ENCODE data around the gene PIK3C3. TPM values are rescaled to one million over a fixed set of nuclear protein-coding genes. Genes with fewer than 3 reads are reported as not detected.

Gene PIK3C3
- polyA plus RNA-seq, 1 experiment = 77.5 TPM

DNA sequence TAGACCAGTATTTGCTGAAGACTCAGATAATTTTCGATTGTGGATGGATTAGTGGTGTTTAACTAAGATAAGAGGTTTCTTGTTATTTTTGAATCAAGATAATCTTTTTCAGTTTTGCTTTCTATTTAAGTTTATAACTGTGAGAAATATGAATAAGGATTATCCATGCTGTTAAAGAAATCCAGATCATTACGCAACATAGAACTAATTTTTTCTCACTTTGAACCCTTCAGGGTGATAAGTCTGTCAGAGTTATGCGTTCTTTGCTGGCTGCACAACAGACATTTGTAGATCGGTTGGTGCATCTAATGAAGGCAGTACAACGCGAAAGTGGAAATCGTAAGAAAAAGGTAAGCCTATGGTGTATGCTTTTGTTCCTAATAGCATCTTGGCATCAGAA is 74.1 kb downstream of the PIK3C3 start:
- CTCF ChIA-PET = interaction anchor here (0.7 to 5.3 kb wide), 17 partner anchors 11 to 88 kb away, joined by 3 to 166 read pairs (median 9); no protein-coding TSS in a partner anchor
- POLR2A ChIA-PET = no interaction called here
- TF ChIP-seq, protein P1, sequence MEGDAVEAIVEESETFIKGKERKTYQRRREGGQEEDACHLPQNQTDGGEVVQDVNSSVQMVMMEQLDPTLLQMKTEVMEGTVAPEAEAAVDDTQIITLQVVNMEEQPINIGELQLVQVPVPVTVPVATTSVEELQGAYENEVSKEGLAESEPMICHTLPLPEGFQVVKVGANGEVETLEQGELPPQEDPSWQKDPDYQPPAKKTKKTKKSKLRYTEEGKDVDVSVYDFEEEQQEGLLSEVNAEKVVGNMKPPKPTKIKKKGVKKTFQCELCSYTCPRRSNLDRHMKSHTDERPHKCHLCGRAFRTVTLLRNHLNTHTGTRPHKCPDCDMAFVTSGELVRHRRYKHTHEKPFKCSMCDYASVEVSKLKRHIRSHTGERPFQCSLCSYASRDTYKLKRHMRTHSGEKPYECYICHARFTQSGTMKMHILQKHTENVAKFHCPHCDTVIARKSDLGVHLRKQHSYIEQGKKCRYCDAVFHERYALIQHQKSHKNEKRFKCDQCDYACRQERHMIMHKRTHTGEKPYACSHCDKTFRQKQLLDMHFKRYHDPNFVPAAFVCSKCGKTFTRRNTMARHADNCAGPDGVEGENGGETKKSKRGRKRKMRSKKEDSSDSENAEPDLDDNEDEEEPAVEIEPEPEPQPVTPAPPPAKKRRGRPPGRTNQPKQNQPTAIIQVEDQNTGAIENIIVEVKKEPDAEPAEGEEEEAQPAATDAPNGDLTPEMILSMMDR (IDR thresholded peaks at IDR 0.05; ENCODE audit: low read depth, low read length) = no peak
- Histone ChIP-seq H3K9me3 (ENCODE audit: control insufficient read depth, insufficient read depth, low read length) (no peaks in the 10 kb centered on the region), H3K27ac (ENCODE audit: low read depth, low read length) (no peak overlapping the region), H3K27me3 (ENCODE audit: control insufficient read depth, insufficient read depth, low read length) (no peaks in the 10 kb centered on the region), H3K4me3 (ENCODE audit: low read depth, low read length) (no peak overlapping the region)
- DNase-seq (ENCODE audit: low read depth, low spot score) = no peak

DNA sequence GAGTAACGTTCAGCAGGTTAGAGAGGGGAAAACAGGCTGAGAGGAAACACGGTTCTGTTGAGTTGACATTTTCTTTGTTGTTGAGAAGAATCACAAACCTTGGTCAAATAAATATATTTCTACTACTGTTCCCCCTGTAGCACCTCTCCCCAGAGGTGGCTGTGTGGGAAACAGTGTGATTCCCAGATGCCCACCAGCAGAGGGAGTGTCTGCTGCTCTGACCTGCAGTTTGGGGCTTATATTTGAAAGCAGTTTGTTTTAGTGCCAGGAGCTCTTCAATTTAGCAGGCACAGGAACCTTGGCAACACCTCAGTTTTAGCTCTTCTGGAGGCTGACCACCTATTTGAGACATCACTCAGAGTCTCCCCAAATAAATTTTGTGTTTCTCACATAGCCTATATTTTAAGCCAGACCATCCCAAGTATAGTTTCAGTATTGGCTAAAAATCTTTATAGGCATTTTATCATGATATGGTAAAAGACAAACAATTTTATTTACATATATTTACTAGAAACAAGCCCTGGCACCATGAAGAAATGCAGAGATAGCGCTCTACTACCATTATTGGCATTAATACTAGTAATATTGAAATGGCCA is 75.7 kb downstream of the PIK3C3 start:
- H3K4me3 ChIP-seq (ENCODE audit: low read depth, low read length) = no peak overlapping the region
- no peak overlapping the region for H3K27ac ChIP-seq (ENCODE audit: low read depth, low read length)
- no peaks in the 10 kb centered on the region for H3K27me3 ChIP-seq (ENCODE audit: control insufficient read depth, insufficient read depth, low read length)
- TF ChIP-seq, protein P1 (IDR thresholded peaks at IDR 0.05; ENCODE audit: low read depth, low read length) = peak; percentile 77
- no peak for DNase-seq (ENCODE audit: low read depth, low spot score)
- ChIA-PET CTCF (interaction anchor here (0.6 to 5.3 kb wide), 19 partner anchors 10 to 84 kb away, joined by 3 to 129 read pairs (median 6); no protein-coding TSS in a partner anchor), POLR2A (no interaction called here)
- H3K9me3 ChIP-seq (ENCODE audit: control insufficient read depth, insufficient read depth, low read length) = no peaks in the 10 kb centered on the region

DNA sequence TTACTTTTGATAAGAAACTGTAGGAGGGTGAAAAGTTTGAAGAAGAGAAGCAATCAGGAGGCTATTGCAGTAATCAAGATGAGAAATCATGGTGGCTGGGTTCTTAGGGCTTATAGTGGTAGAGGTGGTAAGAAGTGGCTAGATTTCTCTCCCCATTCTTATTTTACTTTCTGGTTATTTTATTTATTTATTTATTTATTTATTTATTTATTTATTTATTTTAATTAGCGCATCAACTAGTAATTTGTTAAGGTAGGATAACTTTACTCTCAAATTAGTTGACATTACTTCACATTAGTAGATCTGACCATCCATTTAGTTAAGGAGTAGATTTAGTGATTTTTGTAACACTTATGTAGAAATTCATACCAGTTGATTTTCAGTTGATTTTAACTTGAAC is 77.4 kb downstream of the PIK3C3 start:
- no peak for DNase-seq (ENCODE audit: low read depth, low spot score)
- no peaks in the 10 kb centered on the region for H3K9me3 ChIP-seq (ENCODE audit: control insufficient read depth, insufficient read depth, low read length)
- ChIA-PET POLR2A (no interaction called here), CTCF (interaction anchor here (3.3 kb wide), 1 partner anchor 21 kb away, joined by 21 read pairs; no protein-coding TSS in a partner anchor)
- no peaks in the 10 kb centered on the region for H3K27me3 ChIP-seq (ENCODE audit: control insufficient read depth, insufficient read depth, low read length)
- H3K4me3 ChIP-seq (ENCODE audit: low read depth, low read length) = no peak overlapping the region
- no peak overlapping the region for H3K27ac ChIP-seq (ENCODE audit: low read depth, low read length)
- TF ChIP-seq, protein P1 (IDR thresholded peaks at IDR 0.05; ENCODE audit: low read depth, low read length) = no peak

DNA sequence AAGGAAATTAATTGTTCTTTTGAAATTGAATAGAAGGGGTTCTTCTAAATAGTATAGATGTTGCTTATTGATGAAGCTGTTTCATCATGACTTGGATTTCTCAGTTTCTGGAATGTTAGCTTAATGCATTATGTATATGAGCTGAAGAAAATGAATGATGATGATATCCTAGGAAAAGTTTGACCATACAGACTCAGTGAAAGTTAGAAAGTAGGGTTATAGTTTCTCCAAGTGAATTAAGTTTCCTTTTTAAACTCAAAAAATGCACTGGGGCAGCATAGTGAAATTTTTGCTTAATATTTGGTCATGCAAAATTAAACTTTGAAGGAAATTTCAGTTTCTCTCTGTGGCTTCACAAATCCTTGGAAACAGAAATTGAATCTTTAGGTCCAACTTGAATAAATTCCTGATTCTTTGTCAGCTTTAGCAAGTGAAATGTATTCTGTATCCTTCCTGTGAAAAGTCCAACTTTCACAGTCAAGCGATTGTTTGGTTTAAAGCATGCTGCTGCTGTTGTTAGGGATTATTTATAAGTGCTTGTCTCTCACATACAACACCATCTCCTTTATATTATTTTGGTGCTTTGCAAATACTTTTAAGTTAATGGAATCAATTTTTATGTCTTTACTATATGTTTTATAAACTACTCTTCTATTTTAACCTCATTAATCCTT is 78.2 kb downstream of the PIK3C3 start:
- no peak for DNase-seq (ENCODE audit: low read depth, low spot score)
- H3K4me3 ChIP-seq (ENCODE audit: low read depth, low read length) = no peak overlapping the region
- POLR2A ChIA-PET = no interaction called here
- TF ChIP-seq, protein P1 (IDR thresholded peaks at IDR 0.05; ENCODE audit: low read depth, low read length) = no peak
- H3K27me3 ChIP-seq (ENCODE audit: control insufficient read depth, insufficient read depth, low read length) = no peaks in the 10 kb centered on the region
- CTCF ChIA-PET = interaction anchor here (0.7 to 3.3 kb wide), 2 partner anchors 20 to 81 kb away, joined by 3 to 21 read pairs; no protein-coding TSS in a partner anchor
- no peak overlapping the region for H3K27ac ChIP-seq (ENCODE audit: low read depth, low read length)
- H3K9me3 ChIP-seq (ENCODE audit: control insufficient read depth, insufficient read depth, low read length) = no peaks in the 10 kb centered on the region

DNA sequence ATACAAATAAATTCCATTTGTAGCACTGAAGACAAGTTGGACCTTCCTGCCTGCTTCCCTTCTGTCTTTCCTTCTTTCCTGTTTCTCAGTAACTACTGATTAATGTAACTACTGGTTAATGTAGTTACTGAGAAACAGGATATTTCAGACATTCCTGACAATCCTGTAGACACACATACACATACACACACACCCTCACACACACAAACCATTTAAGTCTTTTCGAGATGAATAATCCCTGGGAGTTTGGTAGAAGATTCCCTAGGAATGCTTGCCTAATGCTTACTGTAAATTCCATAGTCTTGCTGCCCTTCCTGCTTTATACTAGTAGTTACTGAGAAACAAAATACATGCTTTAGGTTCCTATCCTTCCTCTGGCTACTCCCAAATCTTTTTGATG is 83.9 kb downstream of the PIK3C3 start:
- TF ChIP-seq, protein P1 (IDR thresholded peaks at IDR 0.05; ENCODE audit: low read depth, low read length) = no peak
- H3K27ac ChIP-seq (ENCODE audit: low read depth, low read length) = no peak overlapping the region
- ChIA-PET CTCF (interaction anchor here (1.0 to 8.4 kb wide), 3 partner anchors 9 to 13 kb away, joined by 3 to 129 read pairs (median 94); no protein-coding TSS in a partner anchor), POLR2A (interaction anchor here (0.7 kb wide), 1 partner anchor 9 kb away, joined by 4 read pairs; no protein-coding TSS in a partner anchor)
- H3K27me3 ChIP-seq (ENCODE audit: control insufficient read depth, insufficient read depth, low read length) = no peaks in the 10 kb centered on the region
- peak; percentile 86 for DNase-seq (ENCODE audit: low read depth, low spot score)
- no peak overlapping the region for H3K4me3 ChIP-seq (ENCODE audit: low read depth, low read length)
- H3K9me3 ChIP-seq (ENCODE audit: control insufficient read depth, insufficient read depth, low read length) = no peaks in the 10 kb centered on the region

All from AG04450 (cell line).